Esophagus muscularis mucosa (tissue), 4 donors: ENCODE data around the gene ZMIZ1.

Source experiments
- CTCF ChIP-seq, 3 experiments: fragments of 200-600 bp in 2 of 3; fragments of 450-650 bp in 1 of 3; sonication (generic) in 2 of 3; IDR thresholded peaks; one replicate each; pipeline ENCODE4 v1.5.1; 2017 to 2019; ENCODE audit warnings: antibody characterized with exemption in 3 of 3, mild to moderate bottlenecking in 2 of 3, moderate library complexity in 1 of 3
- EP300 ChIP-seq: sonication (generic); formaldehyde crosslinking; IDR thresholded peaks from one replicate; pipeline ENCODE4 v1.6.1; 2017; ENCODE audit warnings: antibody characterized with exemption
- POLR2A ChIP-seq: fragments of 450-650 bp; IDR thresholded peaks from one replicate; pipeline ENCODE4 v1.6.1; 2017; ENCODE audit warnings: antibody characterized with exemption, moderate library complexity, mild to moderate bottlenecking, low read depth
- POLR2AphosphoS5 ChIP-seq, 2 donors: sonication (generic); formaldehyde crosslinking; IDR thresholded peaks; one replicate each; pipeline ENCODE4 v1.6.1; 2017; ENCODE audit warnings: antibody characterized with exemption in 2 of 2

- TF ChIP-seq CTCF (IDR thresholded peaks at IDR 0.05): no peak
- TF ChIP-seq POLR2AphosphoS5 (IDR thresholded peaks at IDR 0.05): no peak
- TF ChIP-seq EP300: no peak
- no peak for TF ChIP-seq POLR2A
These were observed 132.9 kb downstream of the ZMIZ1 start for GRCh38 chr10:79201706-79202105.
